Endothelial cell of umbilical vein (primary cell): Measurements from ENCODE around the gene TM9SF2. TPM values are rescaled to one million over a fixed set of nuclear protein-coding genes. Genes with fewer than 3 reads are reported as not detected.

Experiments
- Bru-seq: library from RNA; stranded (reverse); fragments of 400-500 nt; gene quantifications from one replicate; lab custom pipeline; 2021; lab: Mats Ljungman, UMichigan
- BruChase-seq, 2 experiments: library from RNA; stranded (reverse); fragments of 400-500 nt; gene quantifications; one replicate each; lab custom pipeline; 2021; lab: Mats Ljungman, UMichigan
- BruUV-seq: library from RNA; stranded (reverse); fragments of 400-500 nt; replicated peaks from 2 replicates; lab custom pipeline; 2021; lab: Mats Ljungman, UMichigan
- CTCF ChIA-PET: fragments of 300-600, 350-600 bp; sonication (Branson Sonifier 250); formaldehyde crosslinking; loops from one replicate; lab custom pipeline; 2021; ENCODE audit warnings: antibody characterized with exemption, inconsistent platforms; lab: Charles Lee
- POLR2A ChIA-PET: fragments of 300-600, 350-600 bp; sonication (Branson Sonifier 250); formaldehyde crosslinking; loops from one replicate; lab custom pipeline; 2021; ENCODE audit warnings: antibody characterized with exemption, inconsistent platforms; lab: Charles Lee
- DNase-seq: peaks from one replicate; pipeline ENCODE4 v3.0.0-alpha.2; 2011; ENCODE audit warnings: low read depth, low spot score
- FAIRE-seq: peaks from 2 replicates; lab custom pipeline; 2011; peaks lifted over from hg19 to GRCh38; lab: Jason Lieb, UNC
- H2AFZ ChIP-seq: 2 replicates; pipeline ENCODE4 v1.6.0; 2012; ENCODE audit warnings: low read depth, low read length, control low read depth, inconsistent platforms
- H3K27ac ChIP-seq: 2 replicates; pipeline ENCODE4 v1.5.1; 2011; ENCODE audit warnings: low read depth, mild to moderate bottlenecking, control low read depth, low read length, moderate library complexity; ENCODE audit not compliant: insufficient read depth
- H3K27me3 ChIP-seq, 2 experiments: 2 replicates each; pipeline versions ENCODE4 v1.6.0 to v1.6.1; 2011; ENCODE audit warnings: low read length in 2 of 2, mixed read lengths in 1 of 2; ENCODE audit not compliant: control insufficient read depth in 2 of 2, insufficient read depth in 2 of 2
- H3K36me3 ChIP-seq, 2 experiments: 2 replicates in 1 of 2; 3 replicates in 1 of 2; pipeline ENCODE4 v1.5.1; 2011; ENCODE audit warnings: low read length in 2 of 2, mild to moderate bottlenecking in 1 of 2, moderate library complexity in 1 of 2; ENCODE audit not compliant: control insufficient read depth in 2 of 2, insufficient read depth in 2 of 2; ENCODE audit errors: extremely low read depth in 1 of 2
- H3K4me1 ChIP-seq: 3 replicates; pipeline ENCODE4 v1.5.1; 2011; ENCODE audit warnings: mild to moderate bottlenecking, low read length; ENCODE audit not compliant: control insufficient read depth, insufficient read depth; ENCODE audit errors: extremely low read depth
- H3K4me2 ChIP-seq: 2 replicates; pipeline ENCODE4 v1.6.1; 2011; ENCODE audit warnings: low read length, control low read depth, mixed read lengths; ENCODE audit not compliant: insufficient read depth
- H3K4me3 ChIP-seq, 3 experiments: fragments of 200-600 bp in 1 of 3; sonication (generic), shearing (Covaris generic) in 1 of 3; replicated peaks in 1 of 3; 2 replicates each; pipeline ENCODE4 v1.5.1; 2011 to 2016; ENCODE audit warnings: control low read depth in 3 of 3, low read length in 3 of 3, mild to moderate bottlenecking in 2 of 3, inconsistent platforms in 1 of 3, low read depth in 1 of 3, moderate library complexity in 1 of 3; ENCODE audit not compliant: insufficient read depth in 1 of 3
- H3K79me2 ChIP-seq: 2 replicates; pipeline ENCODE4 v1.6.0; 2012; ENCODE audit warnings: low read length, inconsistent platforms; ENCODE audit not compliant: control insufficient read depth, insufficient read depth
- H3K9ac ChIP-seq: replicated peaks from 2 replicates; pipeline ENCODE3; 2011; ENCODE audit warnings: low read length, control low read depth; ENCODE audit not compliant: insufficient read depth; ENCODE audit errors: extremely low read depth
- H3K9me1 ChIP-seq: replicated peaks from 3 replicates; pipeline ENCODE4 v1.6.0; 2011; ENCODE audit warnings: mild to moderate bottlenecking, low read length; ENCODE audit not compliant: control insufficient read depth, insufficient read depth; ENCODE audit errors: extremely low read depth
- H3K9me3 ChIP-seq: replicated peaks from 2 replicates; pipeline ENCODE4 v1.5.1; 2012; ENCODE audit warnings: low read length, inconsistent platforms; ENCODE audit not compliant: control insufficient read depth, insufficient read depth
- H4K20me1 ChIP-seq: replicated peaks from 2 replicates; pipeline ENCODE3; 2011; ENCODE audit warnings: mild to moderate bottlenecking, low read length; ENCODE audit not compliant: control insufficient read depth, insufficient read depth; ENCODE audit errors: extremely low read depth
- EZH2 ChIP-seq: IDR thresholded peaks from 2 replicates; pipeline ENCODE4 v1.6.1; 2012; ENCODE audit warnings: borderline replicate concordance, low read depth, mild to moderate bottlenecking, moderate library complexity, low read length, inconsistent platforms; ENCODE audit not compliant: severe bottlenecking
- FOS ChIP-seq: IDR thresholded peaks from 2 replicates; pipeline ENCODE4 v1.6.1; 2011; ENCODE audit warnings: mild to moderate bottlenecking, low read length, moderate library complexity, borderline replicate concordance; ENCODE audit not compliant: insufficient read depth
- GATA2 ChIP-seq: IDR thresholded peaks from 2 replicates; pipeline ENCODE4 v1.7.0; 2011; ENCODE audit warnings: low read depth, mild to moderate bottlenecking, moderate library complexity, mixed read lengths, low read length; ENCODE audit not compliant: insufficient read length, insufficient read depth
- JUN ChIP-seq: IDR thresholded peaks from 2 replicates; pipeline ENCODE4 v1.6.1; 2011; ENCODE audit warnings: borderline replicate concordance, low read depth; ENCODE audit not compliant: insufficient read length, insufficient read depth
- POLR2A ChIP-seq: IDR thresholded peaks from 2 replicates; pipeline ENCODE4 v1.6.1; 2012; ENCODE audit warnings: low read depth, mild to moderate bottlenecking, control low read depth, low read length
- POLR2AphosphoS5 ChIP-seq: IDR thresholded peaks from 2 replicates; pipeline ENCODE4 v1.6.1; 2012; ENCODE audit warnings: low read depth, mild to moderate bottlenecking, control low read depth, low read length, moderate library complexity; ENCODE audit not compliant: insufficient read depth
- dilution Hi-C: fragments of 300-500 bp; cut with MboI; formaldehyde crosslinking; loops from one replicate; pipeline ENCODE4 v1.15.0; 2019; ENCODE audit warnings: low sequenced_read_pairs; ENCODE audit not compliant: extremely low pct_ligation_motif_present
- intact Hi-C: fragments of 100-400 bp; cut with micrococcal nuclease; formaldehyde crosslinking; loops from one replicate; pipeline ENCODE4 v1.10.0; 2022
- long read RNA-seq: library from polyadenylated mRNA; stranded (forward); transcript quantifications from one replicate; pipeline ENCODE4 v2.0.0, GENCODE V29; 2021
- polyA minus RNA-seq, 3 experiments: library from RNA; depleted of rRNA, polyadenylated mRNA; stranded (reverse); fragments of >200 nt; gene quantifications; 1 replicate in 1 of 3; 2 replicates in 2 of 3; pipeline ENCODE4 v1.2.3, GENCODE V29; 2011
- polyA plus RNA-seq, 4 experiments: library from polyadenylated mRNA; depleted of rRNA in 3 of 4; stranded (reverse) in 3 of 4; unstranded in 1 of 4; fragments of >200 nt; gene quantifications; 2 replicates each; pipeline versions ENCODE4 v1.2.1 to v1.2.3, GENCODE V29; 2011 to 2012; ENCODE audit warnings: missing spikeins in 1 of 4
- total RNA-seq: library from RNA; stranded (reverse); gene quantifications from 2 replicates; pipeline ENCODE4 v1.2.3, GENCODE V29; 2021
- TF ChIP-seq, protein P1 (sequence below), 2 donors: IDR thresholded peaks; 1 replicate in 1 of 2; 2 replicates in 1 of 2; pipeline ENCODE4 v1.5.1; 2011; ENCODE audit warnings: low read length in 2 of 2, mild to moderate bottlenecking in 2 of 2, moderate library complexity in 2 of 2, control low read depth in 1 of 2, inconsistent platforms in 1 of 2, low read depth in 1 of 2; ENCODE audit not compliant: insufficient read depth in 1 of 2; ENCODE audit errors: extremely low read depth in 1 of 2
- TF ChIP-seq, protein P2 (sequence below): IDR thresholded peaks from 2 replicates; pipeline ENCODE4 v1.6.1; 2011; ENCODE audit not compliant: insufficient read depth, insufficient read length

TM9SF2 gene
- total RNA-seq = 85.9 and 90.0 TPM in 2 replicates
- polyA plus RNA-seq = 63.2 and 76.0 TPM in 2 replicates
- 49.6 and 49.7 TPM in 2 replicates for polyA plus RNA-seq (2011; cell fraction: cytosol; rRNA removed)
- polyA plus RNA-seq (2011; cell fraction: nucleus; rRNA removed) = 41.0 and 51.4 TPM in 2 replicates
- polyA plus RNA-seq (2012) = 73.3 and 83.8 TPM in 2 replicates
- polyA minus RNA-seq = 104 and 121 TPM in 2 replicates
- 70.8 TPM for polyA minus RNA-seq (2011; cell fraction: cytosol; rRNA and poly(A)+ RNA removed)
- polyA minus RNA-seq (2011; cell fraction: nucleus; rRNA and poly(A)+ RNA removed) = 42.1 and 51.5 TPM in 2 replicates
- percentile 85 among the genes with signal in this experiment for Bru-seq, nascent RNA
- BruChase-seq, experiment 1, labeled RNA remaining after a 6-hour chase = percentile 88 among the genes with signal in this experiment
- percentile 83 among the genes with signal in this experiment for BruChase-seq, experiment 2, labeled RNA remaining after a 2-hour chase
- long read RNA-seq, transcript TM9SF2-201 (17 exons, 3,430 nt) = major isoform, 407 of 464 reads
- long read RNA-seq, partial matches to known transcripts = 27 of 464 reads
- long read RNA-seq, other reads (novel, unspliced or antisense) = 30 of 464 reads

GRCh38 chr13:99501184-99501847 is at the start of gene TM9SF2:
TSS of gene TM9SF2 (plus strand) at chr13:99501472. CDS start at chr13:99501607, 135 bp downstream.
- POLR2A ChIA-PET = interaction anchor here (0.7 kb wide), 1 partner anchor 1193 kb away, joined by 3 read pairs; no protein-coding TSS in a partner anchor
- H3K4me1 ChIP-seq = peaks cover 34% of the 10 kb centered on the region
- H3K36me3 ChIP-seq = no peaks in the 10 kb centered on the region
- peak; percentile 93 for FAIRE-seq
- peak within 1 kb of the TSS; percentile 84 for H3K9ac ChIP-seq
- peak within 1 kb of the TSS; percentile 94 for H2AFZ ChIP-seq
- H3K9me1 ChIP-seq = no peaks in the 10 kb centered on the region
- peaks cover 42% of the 10 kb centered on the region for H3K79me2 ChIP-seq
- H3K9me3 ChIP-seq = no peaks in the 10 kb centered on the region
- CTCF ChIA-PET = interaction anchor here (0.8 to 3.7 kb wide), 6 partner anchors 10 to 232 kb away, joined by 3 to 16 read pairs (median 4); partner anchors contain the start of gene CLYBL
- peak; percentile 95 for DNase-seq
- H3K27me3 ChIP-seq = no peaks in the 10 kb centered on the region
- H3K4me3 ChIP-seq = peak within 1 kb of the TSS; percentile 91 to 96 (median 91)
- TF ChIP-seq, protein P1, sequence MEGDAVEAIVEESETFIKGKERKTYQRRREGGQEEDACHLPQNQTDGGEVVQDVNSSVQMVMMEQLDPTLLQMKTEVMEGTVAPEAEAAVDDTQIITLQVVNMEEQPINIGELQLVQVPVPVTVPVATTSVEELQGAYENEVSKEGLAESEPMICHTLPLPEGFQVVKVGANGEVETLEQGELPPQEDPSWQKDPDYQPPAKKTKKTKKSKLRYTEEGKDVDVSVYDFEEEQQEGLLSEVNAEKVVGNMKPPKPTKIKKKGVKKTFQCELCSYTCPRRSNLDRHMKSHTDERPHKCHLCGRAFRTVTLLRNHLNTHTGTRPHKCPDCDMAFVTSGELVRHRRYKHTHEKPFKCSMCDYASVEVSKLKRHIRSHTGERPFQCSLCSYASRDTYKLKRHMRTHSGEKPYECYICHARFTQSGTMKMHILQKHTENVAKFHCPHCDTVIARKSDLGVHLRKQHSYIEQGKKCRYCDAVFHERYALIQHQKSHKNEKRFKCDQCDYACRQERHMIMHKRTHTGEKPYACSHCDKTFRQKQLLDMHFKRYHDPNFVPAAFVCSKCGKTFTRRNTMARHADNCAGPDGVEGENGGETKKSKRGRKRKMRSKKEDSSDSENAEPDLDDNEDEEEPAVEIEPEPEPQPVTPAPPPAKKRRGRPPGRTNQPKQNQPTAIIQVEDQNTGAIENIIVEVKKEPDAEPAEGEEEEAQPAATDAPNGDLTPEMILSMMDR (IDR thresholded peaks at IDR 0.05; ENCODE audit: extremely low read depth in 1 of 2, insufficient read depth in 1 of 2, low read depth in 1 of 2, low read length in 2 of 2) = no peak
- TF ChIP-seq, protein P2, sequence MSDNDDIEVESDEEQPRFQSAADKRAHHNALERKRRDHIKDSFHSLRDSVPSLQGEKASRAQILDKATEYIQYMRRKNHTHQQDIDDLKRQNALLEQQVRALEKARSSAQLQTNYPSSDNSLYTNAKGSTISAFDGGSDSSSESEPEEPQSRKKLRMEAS = no peak
- TF ChIP-seq EZH2 = no peak
- no peak for TF ChIP-seq GATA2
- TF ChIP-seq JUN = no peak
- TF ChIP-seq POLR2AphosphoS5 = peak; percentile 62
- peak; percentile 74 for TF ChIP-seq POLR2A
- TF ChIP-seq FOS = no peak
- H3K4me2 ChIP-seq = peak within 1 kb of the TSS; percentile 92
- intact Hi-C loops (loop anchor here (2.0 kb wide), 1 partner anchor 187 kb away; no protein-coding TSS in a partner anchor), dilution Hi-C loops (no loop called here)
- BruUV-seq = TSS peak; percentile 35
- H4K20me1 ChIP-seq = peaks cover 2% of the 10 kb centered on the region
- peak within 1 kb of the TSS; percentile 68 for H3K27ac ChIP-seq
